SW480 (cell line): ENCODE measurements around the gene ADAT3.

Experiments used
- DNase-seq: peaks from one replicate; pipeline ENCODE4 v3.0.0-alpha.2; 2016; ENCODE audit warnings: low spot score

The ADAT3 gene

DNA sequence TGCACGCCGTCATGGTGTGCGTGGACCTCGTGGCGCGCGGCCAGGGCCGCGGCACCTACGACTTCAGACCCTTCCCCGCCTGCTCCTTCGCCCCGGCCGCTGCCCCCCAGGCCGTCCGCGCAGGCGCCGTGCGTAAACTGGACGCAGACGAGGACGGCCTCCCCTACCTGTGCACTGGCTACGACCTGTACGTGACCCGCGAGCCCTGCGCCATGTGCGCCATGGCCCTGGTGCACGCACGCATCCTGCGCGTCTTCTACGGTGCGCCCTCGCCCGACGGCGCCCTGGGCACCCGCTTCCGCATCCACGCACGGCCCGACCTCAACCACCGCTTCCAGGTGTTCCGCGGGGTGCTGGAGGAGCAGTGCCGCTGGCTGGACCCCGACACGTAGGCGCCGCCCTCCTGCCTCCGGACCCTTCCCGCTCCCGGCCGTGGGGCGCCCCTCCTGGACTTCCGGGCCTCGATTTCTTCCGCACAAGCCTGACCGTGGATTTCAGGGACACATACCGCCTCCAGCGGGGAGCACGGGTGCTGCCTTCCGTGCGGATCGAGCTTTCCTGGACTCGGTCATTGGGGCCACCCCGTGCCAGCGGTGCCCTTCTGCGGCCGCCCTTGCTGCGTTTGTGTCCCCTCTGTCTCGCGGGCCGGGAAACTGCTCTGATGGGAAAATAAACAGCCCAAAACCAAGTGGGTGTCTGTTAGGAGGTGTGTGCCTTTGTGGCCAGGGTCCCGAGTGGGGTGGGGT is 7.7 kb downstream of the ADAT3 start:
- DNase-seq = no peak

DNA sequence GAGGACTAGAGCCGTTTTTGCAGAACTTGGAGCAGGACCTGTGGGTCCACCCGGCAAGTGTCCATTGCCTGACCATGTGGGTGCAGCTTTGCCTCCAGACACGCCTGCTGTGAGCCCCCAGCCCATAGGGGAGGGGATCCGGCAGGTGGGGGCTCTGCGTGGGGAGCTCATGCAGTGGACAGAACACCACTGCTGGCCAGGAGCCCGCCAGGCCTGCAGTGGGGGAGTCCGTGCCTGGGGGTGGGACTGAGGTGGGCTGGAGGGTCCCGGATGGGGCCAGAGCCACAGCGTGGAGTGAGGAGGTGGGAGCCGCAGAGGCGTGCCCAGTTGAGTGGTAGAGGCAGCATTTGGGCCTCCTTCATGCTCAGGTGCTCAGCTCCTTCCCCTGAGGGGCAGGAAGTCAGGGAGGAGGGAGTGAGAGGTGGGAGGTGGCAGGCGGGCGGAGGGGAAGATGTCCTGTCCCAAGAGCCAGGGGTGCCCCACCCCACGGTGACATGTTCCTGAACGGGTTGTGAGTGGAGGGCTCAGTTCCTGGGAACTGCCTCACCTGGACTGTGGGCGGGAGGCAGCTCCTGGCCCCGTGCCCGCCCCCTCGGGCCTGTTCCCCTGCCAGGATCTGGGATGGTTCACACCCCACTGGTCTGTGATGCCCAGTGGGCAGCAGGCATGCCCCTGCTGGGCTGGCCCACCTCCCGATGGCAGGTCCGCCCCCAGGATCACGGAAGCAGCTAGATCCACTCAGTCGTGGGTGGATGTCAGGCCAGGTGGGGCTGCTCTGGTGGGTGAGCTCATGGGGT is 8.8 kb downstream of the ADAT3 start:
- no peak for DNase-seq

DNA sequence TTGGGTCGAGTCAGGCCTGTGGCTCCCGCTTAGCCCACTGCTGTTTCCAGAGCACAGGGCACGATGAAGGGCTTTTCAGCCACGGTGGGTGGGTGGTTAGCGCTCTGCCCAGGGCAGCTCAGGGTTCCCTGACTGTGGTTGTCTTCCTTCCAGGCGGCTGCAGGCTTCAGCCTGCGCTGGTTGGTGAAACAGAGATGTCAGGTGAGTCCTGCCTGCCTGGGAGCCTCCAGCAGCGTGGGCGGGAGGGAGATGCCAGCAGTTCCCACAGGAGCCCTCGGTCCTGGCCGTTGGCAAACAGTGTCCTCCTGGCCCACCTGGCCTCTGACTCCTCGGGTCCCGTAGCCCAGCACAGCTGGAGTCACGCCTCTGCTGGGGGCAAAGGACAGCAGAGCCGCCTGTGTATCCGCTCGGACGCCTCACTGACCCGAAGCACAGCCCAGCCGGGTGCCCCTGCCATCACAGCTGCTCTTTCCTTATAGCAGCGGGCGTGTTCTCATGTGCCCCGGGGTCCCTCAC is 9.7 kb downstream of the ADAT3 start:
- DNase-seq = no peak

DNA sequence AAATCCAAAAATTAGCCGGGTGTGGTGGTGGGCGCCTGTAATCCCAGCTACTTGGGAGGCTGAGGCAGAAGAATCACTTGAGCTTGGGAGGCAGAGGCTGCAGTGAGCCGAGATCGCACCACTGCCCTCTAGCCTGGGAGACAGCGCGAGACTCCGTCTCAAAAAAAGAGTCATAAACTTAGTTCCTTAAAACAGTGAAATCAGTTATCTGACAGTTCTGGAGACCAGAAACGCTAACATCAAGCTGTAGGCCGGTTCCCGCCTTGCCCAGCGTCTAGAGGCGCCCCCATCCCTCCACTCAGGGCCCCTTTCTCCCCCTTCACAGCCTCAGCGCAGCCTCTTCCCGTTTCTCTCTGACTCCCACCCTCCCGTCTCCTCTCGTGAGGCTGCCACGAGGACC is 11.9 kb downstream of the ADAT3 start:
- no peak for DNase-seq

DNA sequence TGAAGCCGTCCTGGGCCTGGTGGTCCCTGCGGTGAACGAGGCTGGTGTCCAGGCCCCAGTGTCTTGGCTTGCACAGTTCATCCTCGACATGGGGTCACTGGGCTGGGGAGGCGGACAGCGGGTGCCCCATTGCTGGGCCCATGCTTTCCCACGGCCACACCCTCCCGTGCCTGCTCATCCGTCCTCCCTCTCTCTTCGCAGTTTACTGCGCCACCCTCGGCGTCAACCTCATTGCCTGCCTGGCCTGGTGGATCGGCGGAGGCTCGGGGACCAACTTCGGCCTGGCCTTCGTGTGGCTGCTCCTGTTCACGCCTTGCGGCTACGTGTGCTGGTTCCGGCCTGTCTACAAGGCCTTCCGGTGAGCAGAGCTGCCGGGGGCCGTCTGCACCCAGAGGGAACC is 12.7 kb downstream of the ADAT3 start:
- DNase-seq = no peak

DNA sequence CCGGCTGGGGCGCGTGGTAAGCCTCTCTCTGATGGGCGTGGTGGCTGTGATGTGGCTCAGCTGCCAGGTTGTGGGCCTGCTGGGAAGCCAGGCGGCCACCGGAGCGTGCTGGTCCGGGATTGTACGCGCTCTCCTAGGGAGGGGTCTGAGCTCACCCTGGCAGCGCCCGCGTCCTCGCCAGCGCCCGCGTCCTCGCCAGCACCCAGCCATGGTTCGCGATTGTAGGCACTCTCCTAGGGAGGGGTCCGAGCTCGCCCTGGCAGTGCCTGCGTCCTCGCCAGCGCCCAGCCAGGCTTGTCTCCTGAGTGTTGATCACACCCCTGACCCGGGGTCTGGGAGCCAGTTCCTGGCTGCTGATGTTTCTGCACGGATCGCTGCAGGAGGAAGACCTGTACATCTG is 13.8 kb downstream of the ADAT3 start:
- no peak for DNase-seq

DNA sequence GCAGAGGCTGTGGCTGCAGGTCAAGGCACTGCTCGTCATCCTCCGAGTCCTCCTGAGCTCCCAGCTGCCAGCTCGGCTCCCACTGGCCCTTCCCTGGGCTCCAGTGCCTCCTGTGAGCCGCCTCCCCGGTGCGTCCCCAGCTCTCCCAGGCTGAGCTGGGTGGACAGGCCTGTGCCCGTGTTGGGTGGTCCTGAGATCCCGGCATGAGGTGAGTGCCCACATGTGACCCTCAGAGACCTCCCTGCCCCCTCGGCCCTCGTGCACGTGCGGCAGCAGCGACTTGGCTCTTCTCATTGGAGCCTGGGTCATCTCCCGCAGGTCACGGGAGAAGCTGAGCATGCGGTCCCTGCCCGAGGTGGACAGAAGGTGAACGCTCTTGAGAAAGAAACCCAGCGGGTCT is 15.4 kb downstream of the ADAT3 start:
- DNase-seq = no peak

DNA sequence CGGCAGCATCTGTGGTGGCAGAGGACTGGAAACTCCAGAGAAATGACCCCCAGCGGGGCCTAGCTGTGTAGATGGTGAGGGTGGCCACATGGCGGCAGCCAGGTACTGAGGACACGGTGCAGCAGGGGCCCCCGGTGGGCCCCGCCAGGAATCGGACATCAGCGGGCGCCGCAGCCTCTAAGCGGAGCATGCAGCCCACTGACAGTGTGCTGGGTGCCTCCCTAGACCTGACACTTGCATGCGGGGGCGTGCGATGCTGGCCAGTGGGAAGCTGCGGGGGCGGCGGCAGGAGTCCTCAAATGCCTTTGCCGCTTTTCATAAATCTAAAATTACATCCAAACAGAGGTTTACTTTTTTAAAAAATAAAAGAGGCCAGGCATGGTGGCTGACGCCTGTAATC is 16.1 kb downstream of the ADAT3 start:
- DNase-seq = no peak

DNA sequence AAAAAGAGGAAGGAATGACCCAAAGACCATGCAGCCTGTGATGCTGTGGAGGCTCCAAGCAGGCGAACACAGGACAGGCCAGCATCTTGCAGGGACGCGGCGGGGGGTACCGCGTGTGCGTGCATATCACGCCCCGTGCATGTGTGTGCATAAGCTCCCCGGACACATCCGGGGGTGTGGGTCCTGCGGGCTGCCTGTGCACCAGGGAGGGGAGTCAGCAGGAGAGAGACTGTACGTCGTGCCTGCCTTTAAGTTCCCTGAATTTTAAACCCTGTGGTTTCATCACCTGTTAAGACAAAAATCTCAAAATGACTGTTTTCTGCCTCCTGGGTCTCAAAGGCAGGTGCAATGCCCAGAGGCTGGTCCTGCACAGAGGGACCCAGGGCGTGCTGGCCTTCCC is 16.6 kb downstream of the ADAT3 start:
- no peak for DNase-seq

DNA sequence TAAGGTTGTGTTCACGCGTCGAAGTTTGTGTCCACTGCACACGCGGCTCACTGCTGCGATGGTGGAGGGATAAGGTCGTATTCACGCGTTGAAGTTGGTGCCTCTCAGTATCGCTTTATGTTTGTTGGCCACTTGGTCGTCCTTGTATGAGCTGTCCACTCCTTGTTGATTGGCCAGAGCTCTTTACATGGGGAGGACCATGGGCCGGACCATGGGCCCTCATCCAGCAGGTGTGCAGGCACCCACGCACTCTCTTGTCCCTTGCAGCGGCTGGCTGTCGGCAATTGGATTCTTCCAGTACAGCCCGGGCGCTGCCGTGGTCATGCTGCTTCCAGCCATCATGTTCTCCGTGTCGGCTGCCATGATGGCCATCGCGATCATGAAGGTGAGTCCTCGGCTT is 17.6 kb downstream of the ADAT3 start:
- no peak for DNase-seq

DNA sequence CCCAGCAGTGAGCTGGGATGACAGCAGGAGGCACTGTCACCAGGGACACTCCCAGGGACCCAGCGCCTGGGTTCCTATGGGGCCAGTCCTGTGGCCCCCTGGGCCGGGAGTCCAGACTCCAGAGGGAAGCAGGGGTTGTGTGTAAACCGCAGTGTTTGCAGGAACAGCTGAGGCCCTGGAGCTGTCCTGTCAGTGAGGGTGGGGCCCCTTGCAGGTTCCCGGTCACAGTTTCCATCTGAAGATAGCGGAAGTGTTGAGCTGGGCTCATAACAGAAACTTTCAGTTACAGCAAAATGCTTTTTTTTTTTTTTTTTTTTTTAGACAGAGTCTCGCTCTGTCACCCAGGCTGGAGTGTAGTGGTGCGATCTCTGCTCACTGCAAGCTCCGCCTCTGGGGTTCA is 18.1 kb downstream of the ADAT3 start:
- DNase-seq = no peak

DNA sequence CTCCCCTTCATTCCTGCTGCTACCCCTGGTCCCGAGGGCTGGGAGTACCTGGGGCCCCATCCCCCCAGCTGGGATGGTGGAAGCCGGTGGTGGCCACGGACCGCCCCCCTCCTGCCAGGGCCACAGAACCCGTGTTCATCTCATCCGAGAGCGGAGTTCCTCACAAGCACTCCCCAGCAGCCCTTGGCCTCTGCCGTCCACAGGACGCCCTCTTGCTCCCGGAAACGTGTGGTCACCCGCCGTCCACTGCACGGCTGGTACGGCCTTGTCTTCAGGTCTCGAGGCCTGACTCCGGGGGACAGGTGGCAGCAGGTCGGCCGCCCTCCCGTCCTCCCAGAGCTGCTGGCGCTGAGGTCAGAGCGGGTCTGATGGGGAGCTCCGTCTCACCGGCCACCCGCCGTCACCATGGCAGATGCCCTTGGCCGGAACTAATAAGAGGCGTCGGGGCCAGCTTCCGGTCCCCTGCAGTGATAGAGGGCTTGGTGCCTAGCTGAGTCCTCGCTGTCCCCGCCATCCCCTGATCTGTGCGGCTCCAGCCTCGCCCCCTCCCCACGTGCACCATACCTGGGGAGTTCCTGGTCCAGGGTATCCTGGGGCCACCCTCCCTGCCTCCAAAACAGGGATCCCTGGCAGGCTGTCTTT is 19.2 kb downstream of the ADAT3 start:
- no peak for DNase-seq

DNA sequence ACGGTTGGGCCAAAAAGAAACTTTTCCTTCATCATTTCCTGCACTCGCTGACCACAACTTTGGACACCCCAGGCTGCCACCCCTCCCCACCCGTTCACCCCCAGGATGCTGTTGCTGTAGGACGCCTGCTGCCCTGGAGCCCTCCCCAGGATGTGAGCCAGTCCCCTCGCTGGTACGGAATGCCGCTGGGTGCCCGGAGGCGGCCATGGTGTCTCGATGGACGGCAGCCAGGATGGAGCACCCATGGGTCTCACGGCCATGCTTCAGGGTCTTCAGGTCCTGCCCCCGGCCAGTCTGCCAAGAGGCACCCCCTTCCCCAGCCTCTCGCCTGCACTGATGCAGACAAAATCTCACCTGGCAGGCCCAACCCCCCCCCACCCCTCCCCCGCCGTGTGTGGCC is 20.3 kb downstream of the ADAT3 start:
- no peak for DNase-seq

DNA sequence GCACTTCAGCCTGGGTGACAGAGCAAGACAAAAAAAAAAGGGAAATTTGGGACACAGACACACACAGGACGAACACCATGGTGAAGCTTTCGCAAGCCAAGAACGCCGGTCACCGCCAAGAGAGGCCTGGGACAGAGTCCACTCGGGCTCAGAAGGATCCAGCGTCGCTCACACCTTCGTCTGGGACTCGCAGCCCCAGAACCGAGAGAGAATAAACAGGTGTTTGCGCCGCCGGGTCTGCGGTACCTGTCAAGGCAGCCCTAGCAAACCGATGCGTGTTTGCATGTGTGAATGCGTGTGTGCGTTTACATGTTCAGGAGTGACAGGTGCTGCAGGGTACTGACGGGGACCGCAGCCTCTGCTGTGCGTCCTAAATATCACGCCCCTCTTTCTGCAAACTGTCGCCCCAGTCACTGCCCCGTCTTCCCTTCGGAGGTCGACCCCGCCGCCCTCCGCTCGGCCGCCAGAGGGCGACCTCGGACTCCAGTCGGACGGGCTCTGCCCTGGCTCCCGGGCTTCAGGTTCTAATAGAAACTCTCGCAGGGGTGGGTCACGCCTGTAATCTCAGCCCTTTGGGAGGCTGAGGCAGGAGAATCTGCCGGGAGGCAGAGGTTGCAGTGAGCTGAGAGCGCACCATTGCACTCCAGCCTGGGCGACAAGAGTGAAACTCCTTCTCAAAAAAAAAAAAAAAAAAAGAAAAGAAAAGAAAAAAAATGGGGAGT is 24.0 kb downstream of the ADAT3 start:
- peak; percentile 57 for DNase-seq

DNA sequence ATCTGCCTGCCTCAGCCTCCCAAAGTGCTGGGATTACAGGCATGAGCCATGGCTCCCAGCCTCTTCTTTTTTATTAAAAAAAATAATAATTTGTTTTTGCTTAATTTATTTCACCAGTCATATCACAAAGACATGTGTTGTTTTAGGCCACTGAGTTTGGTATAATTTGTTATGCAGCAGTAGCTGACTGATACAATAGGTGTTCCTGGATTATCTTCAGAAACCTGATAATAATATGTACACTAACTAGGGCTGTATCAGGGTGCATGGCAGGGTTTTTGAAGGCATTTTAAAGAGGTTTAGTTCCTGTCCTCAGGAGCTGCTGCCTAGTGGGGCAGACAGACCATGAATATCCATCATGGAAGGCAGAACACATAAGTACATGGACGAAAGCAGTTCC is 26.2 kb downstream of the ADAT3 start:
- no peak for DNase-seq

DNA sequence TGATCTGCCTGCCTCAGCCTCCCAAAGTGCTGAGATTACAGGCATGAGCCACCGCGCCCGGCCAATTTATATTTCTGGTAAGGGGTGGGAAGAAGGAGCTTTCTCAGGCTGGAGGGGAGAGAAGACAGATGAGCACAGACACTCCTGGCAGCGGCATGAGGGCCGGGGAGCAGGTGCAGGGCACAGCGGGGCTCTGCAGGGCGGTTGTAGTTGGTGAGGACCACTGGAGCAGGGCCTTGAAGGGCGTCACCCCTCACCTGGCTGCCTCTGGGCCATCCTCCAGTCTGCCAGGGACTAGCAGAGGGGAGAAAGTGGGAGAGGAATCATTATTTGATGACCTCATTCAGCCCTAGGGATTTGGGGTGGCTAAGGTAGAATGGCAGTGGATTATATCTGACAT is 27.2 kb downstream of the ADAT3 start:
- no peak for DNase-seq

DNA sequence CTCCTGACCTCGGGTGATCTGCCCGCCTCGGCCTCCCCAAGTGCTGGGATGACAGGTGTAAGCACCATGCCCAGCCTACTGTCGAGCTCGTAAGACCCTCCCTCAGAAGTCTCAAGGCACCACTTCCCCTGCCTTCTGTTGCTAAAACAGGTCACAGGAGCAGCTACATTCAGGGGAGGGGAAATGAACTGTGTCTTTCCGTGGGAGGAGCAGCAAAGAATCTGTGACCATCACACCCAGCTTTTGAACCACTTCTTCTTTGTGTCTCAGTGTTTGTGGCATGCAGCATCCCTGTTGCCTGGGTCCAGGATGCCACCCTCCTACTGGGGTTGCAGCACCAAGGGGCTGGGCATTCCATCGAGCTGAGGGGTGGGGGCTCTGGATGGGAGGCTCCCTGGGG is 28.0 kb downstream of the ADAT3 start:
- no peak for DNase-seq

DNA sequence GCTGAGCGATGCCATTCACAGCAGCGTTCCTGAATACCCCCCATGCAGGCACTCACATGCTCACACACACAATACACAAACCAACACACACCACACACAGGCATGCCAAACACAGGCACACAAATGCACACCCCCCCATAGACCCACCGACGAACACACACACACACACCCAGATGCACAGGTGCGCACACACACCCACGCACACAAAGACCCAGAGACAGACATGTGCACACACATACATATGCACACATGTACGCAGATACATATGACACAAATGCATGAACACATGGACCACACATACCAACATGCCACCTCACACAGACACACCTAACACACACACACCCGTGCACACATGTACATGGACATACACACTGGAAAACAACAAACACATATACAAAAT is 28.7 kb downstream of the ADAT3 start:
- no peak for DNase-seq

DNA sequence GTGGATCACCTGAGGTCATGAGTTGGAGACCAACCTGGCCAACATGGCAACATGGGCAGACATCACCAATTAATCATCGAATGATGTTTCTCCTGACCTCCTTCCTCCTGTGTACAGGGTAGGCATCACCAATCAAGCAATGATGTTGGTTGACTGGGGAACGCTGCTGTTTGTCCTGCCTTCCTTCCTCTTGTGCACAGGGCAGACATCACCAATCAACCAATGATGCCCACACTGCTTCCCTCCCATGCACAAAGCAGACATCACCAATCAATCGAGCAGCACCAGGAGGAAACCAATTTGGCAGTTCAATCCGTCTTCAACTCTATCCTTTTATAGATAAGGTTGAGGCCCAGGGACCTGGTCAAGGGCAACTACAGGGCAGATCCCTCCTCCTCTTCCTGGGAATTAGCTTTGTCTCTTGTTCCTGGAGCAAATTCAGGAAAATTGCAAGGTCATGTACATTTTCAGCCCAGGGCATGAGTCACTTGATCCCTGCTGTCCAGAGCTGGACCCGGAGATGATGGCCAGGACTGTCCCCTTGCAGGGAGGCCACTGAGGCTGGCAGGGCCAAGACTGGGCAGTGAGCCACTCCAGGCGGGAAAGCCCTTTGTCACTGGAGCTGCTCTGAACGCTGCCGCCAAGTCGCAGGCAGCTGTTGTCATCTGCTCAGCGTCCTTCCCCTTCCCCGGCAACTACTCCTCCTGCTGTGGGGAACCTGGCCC is 30.4 kb downstream of the ADAT3 start:
- DNase-seq = no peak

DNA sequence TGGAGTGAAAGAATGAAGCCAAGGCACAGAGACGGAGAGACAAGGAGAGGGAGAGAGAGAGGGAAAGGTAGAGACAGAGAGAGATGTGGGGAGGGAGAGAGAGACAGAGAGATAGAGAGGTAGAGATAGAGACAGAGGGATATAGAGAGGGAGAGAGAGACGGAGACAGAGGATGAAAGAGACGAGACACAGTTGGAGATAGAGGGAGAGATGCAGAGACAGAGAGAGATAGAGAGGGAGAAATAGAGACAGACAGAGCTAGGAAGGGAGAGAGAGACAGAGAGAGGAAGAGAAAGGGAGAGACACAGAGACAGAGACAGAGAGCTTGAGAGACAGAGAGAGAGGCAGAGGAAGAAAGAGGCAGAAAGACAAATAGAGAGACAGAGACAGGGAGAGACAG is 31.2 kb downstream of the ADAT3 start:
- no peak for DNase-seq

DNA sequence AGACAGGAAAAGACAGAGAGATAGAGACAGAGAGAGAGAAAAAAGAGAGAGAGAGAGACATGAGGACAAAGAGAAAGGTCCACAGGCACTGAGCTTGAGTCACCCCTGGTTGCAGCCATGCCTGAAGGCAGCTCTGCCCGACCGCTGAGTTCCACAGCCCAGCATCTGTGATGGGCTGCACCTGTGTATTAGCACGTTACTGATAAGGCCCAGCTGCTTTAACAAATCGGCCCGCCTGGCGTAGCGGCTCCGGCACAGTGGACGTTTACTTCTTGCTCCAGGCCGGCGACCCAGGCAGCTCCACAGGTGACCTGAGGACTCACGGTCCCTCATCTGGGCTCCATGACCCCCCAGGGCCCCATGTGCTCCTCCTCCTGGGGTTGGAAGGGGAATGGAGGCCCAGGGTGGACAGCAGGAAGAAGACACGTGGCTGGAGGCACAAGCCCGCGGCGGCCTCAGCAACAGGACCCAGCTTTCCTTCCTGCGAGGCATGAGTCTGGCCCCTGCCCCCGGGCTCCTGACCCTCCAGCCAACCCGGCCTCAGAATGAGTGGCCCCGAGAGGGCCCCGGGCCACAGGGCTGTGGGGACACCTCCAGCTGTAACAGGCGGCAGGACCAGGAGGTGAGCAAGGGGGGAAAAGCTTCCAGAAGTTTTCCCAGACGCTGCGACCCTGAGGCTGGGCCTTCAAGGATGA is 31.9 kb downstream of the ADAT3 start:
- no peak for DNase-seq
